ENCODE results near the gene NFX1.

Gene NFX1

GRCh38 chr9:33290247-33291030 lies at the start of gene NFX1:
Gene NFX1 (plus strand): TSS chr9:33290516. CDS start chr9:33290573, 57 bp downstream.
- TF ChIP-seq CTCF (conservative IDR thresholded peaks at IDR 0.05; ENCODE audit: control insufficient read depth, insufficient read depth, low read depth, low read length), result no peak
- peak within 1 kb of the TSS; percentile 92 for H3K4me3 ChIP-seq (ENCODE audit: control insufficient read depth, low read depth, low read length)
- peak; percentile 99 for DNase-seq (ENCODE audit: low read depth)

GRCh38 chr9:33241298-33241697 lies 49.0 kb upstream of the NFX1 start:
- TF ChIP-seq CTCF (conservative IDR thresholded peaks at IDR 0.05; ENCODE audit: control insufficient read depth, insufficient read depth, low read depth, low read length), result no peak
- DNase-seq (ENCODE audit: low read depth), result no peak
- H3K4me3 ChIP-seq (ENCODE audit: control insufficient read depth, low read depth, low read length), result no peak overlapping the region

GRCh38 chr9:33242609-33243134 lies 47.6 kb upstream of the NFX1 start:
- no peak for DNase-seq (ENCODE audit: low read depth)
- TF ChIP-seq CTCF (conservative IDR thresholded peaks at IDR 0.05; ENCODE audit: control insufficient read depth, insufficient read depth, low read depth, low read length), result no peak
- H3K4me3 ChIP-seq (ENCODE audit: control insufficient read depth, low read depth, low read length), result no peak overlapping the region

- DNase-seq (ENCODE audit: low read depth), result no peak
- no peak overlapping the region for H3K4me3 ChIP-seq (ENCODE audit: control insufficient read depth, low read depth, low read length)
- TF ChIP-seq CTCF (conservative IDR thresholded peaks at IDR 0.05; ENCODE audit: control insufficient read depth, insufficient read depth, low read depth, low read length), result no peak
Measured at GRCh38 chr9:33244137-33244784, 46.1 kb upstream of the NFX1 start.

GRCh38 chr9:33245341-33245740 lies 45.0 kb upstream of the NFX1 start:
- TF ChIP-seq CTCF (conservative IDR thresholded peaks at IDR 0.05; ENCODE audit: control insufficient read depth, insufficient read depth, low read depth, low read length), result no peak
- no peak overlapping the region for H3K4me3 ChIP-seq (ENCODE audit: control insufficient read depth, low read depth, low read length)
- no peak for DNase-seq (ENCODE audit: low read depth)

- no peak for DNase-seq (ENCODE audit: low read depth)
- TF ChIP-seq CTCF (conservative IDR thresholded peaks at IDR 0.05; ENCODE audit: control insufficient read depth, insufficient read depth, low read depth, low read length), result no peak
- no peak overlapping the region for H3K4me3 ChIP-seq (ENCODE audit: control insufficient read depth, low read depth, low read length)
Measured at GRCh38 chr9:33246269-33246860, 44.0 kb upstream of the NFX1 start.
